ENCODE data around the gene RYK.
A peak's percentile ranks its signal among the peaks of the same experiment; 100 is the strongest.

DNA sequence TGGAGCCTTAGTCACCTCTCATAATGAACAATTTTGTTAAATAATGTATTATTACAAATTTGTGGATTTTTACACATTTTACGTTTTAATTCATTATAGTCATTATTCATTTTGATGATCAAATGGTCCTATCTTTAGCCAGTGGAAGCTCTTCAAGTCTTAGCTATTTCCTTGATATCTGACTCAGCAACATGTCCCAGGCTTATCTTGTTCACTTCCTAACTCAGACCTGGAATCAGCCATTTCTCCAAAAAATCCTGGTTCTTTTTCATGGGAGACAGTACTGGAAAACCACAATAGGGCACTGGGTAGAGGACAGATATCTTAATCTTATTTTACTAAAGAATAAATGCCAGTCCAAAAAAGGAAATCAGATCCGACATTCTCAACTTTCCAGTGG is 56.4 kb downstream of the RYK start:
- TF ChIP-seq, protein P1, sequence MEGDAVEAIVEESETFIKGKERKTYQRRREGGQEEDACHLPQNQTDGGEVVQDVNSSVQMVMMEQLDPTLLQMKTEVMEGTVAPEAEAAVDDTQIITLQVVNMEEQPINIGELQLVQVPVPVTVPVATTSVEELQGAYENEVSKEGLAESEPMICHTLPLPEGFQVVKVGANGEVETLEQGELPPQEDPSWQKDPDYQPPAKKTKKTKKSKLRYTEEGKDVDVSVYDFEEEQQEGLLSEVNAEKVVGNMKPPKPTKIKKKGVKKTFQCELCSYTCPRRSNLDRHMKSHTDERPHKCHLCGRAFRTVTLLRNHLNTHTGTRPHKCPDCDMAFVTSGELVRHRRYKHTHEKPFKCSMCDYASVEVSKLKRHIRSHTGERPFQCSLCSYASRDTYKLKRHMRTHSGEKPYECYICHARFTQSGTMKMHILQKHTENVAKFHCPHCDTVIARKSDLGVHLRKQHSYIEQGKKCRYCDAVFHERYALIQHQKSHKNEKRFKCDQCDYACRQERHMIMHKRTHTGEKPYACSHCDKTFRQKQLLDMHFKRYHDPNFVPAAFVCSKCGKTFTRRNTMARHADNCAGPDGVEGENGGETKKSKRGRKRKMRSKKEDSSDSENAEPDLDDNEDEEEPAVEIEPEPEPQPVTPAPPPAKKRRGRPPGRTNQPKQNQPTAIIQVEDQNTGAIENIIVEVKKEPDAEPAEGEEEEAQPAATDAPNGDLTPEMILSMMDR (IDR thresholded peaks at IDR 0.05; ENCODE audit: extremely low read depth in 1 of 2, insufficient read depth in 1 of 2, low read depth in 1 of 2, low read length in 2 of 2), result no peak
- TF ChIP-seq POLR2AphosphoS5 (IDR thresholded peaks at IDR 0.05; ENCODE audit: insufficient read depth, low read depth, low read length), result no peak
- no peak for TF ChIP-seq POLR2A (IDR thresholded peaks at IDR 0.05; ENCODE audit: low read depth, low read length)
- TF ChIP-seq MYC (IDR thresholded peaks at IDR 0.05; ENCODE audit: low read depth, low read length), result no peak
- no peak for TF ChIP-seq JUN (IDR thresholded peaks at IDR 0.05; ENCODE audit: borderline replicate concordance, insufficient read depth, insufficient read length, low read depth)
- TF ChIP-seq EZH2 (IDR thresholded peaks at IDR 0.05; ENCODE audit: borderline replicate concordance, low read depth, low read length, severe bottlenecking), result no peak
- peak; percentile 31 for TF ChIP-seq FOS (IDR thresholded peaks at IDR 0.05; ENCODE audit: borderline replicate concordance, insufficient read depth, low read length)

Data from endothelial cell of umbilical vein (primary cell).